B cell (primary cell): ENCODE measurements around the gene CLDN8. TPM values are rescaled to one million over a fixed set of nuclear protein-coding genes. Genes with fewer than 3 reads are reported as not detected.

Source experiments
- ATAC-seq: fragments of 200-7000 bp; cut with Tn5 transposase; one replicate; pipeline ENCODE4 v1.10.0; 2021; ENCODE audit warnings: low read depth, mild to moderate bottlenecking, moderate number of reproducible peaks, moderate library complexity
- CTCF ChIA-PET: fragments of 350-600 bp; sonication (Branson Sonifier 250); formaldehyde crosslinking; loops from one replicate; lab custom pipeline; 2021; ENCODE audit warnings: antibody characterized with exemption, inconsistent platforms; lab: Charles Lee
- POLR2A ChIA-PET: fragments of 350-600 bp; sonication (Branson Sonifier 250); formaldehyde crosslinking; loops from one replicate; lab custom pipeline; 2021; ENCODE audit warnings: antibody characterized with exemption; lab: Charles Lee
- DNase-seq: peaks from one replicate; pipeline ENCODE4 v3.0.0; 2013
- H2AFZ ChIP-seq: 2 replicates; pipeline ENCODE4 v1.6.1; 2012; ENCODE audit warnings: mild to moderate bottlenecking, low read depth, low read length; ENCODE audit not compliant: insufficient read depth, poor library complexity, severe bottlenecking
- H3K27ac ChIP-seq, 2 donors: 1 replicate in 1 of 2; 2 replicates in 1 of 2; pipeline ENCODE4 v1.5.1; 2012 to 2013; ENCODE audit warnings: low read length in 2 of 2, mild to moderate bottlenecking in 2 of 2, moderate library complexity in 1 of 2
- H3K27me3 ChIP-seq, 4 experiments: fragments of 200-600 bp in 1 of 4; sonication (generic) in 1 of 4; replicated peaks in 1 of 4; 1 replicate in 2 of 4; 2 replicates in 2 of 4; pipeline versions ENCODE4 v1.6.1 to v1.7.0; 2013 to 2016; ENCODE audit warnings: low read length in 3 of 4, mild to moderate bottlenecking in 2 of 4, mixed read lengths in 1 of 4, moderate library complexity in 1 of 4; ENCODE audit not compliant: insufficient read depth in 4 of 4, control insufficient read depth in 3 of 4; ENCODE audit errors: control extremely low read depth in 1 of 4
- H3K36me3 ChIP-seq, 2 experiments: replicated peaks in 1 of 2; 1 replicate in 1 of 2; 2 replicates in 1 of 2; pipeline versions ENCODE4 v1.6.1 to v1.7.1; 2013; ENCODE audit warnings: low read length in 1 of 2; ENCODE audit not compliant: insufficient read depth in 2 of 2, control insufficient read depth in 1 of 2; ENCODE audit errors: control extremely low read depth in 1 of 2, extremely low read depth in 1 of 2
- H3K4me1 ChIP-seq, 2 donors: fragments of 200-600 bp in 1 of 2; sonication (generic) in 1 of 2; 1 replicate in 1 of 2; 2 replicates in 1 of 2; pipeline versions ENCODE4 v1.5.1 to v1.6.1; 2013 to 2017; ENCODE audit warnings: low read length in 2 of 2; ENCODE audit not compliant: control insufficient read depth in 2 of 2, insufficient read depth in 2 of 2
- H3K4me2 ChIP-seq: replicated peaks from 2 replicates; pipeline ENCODE3; 2012; ENCODE audit warnings: mild to moderate bottlenecking, low read depth, low read length; ENCODE audit not compliant: poor library complexity, severe bottlenecking
- H3K4me3 ChIP-seq, 5 experiments: fragments of 200-600 bp in 1 of 5; sonication (generic) in 1 of 5; 1 replicate in 3 of 5; 2 replicates in 2 of 5; pipeline versions ENCODE4 v1.5.1 to v1.7.0; 2011 to 2016; ENCODE audit warnings: low read length in 4 of 5, mild to moderate bottlenecking in 4 of 5, low read depth in 2 of 5, control low read depth in 1 of 5, moderate library complexity in 1 of 5; ENCODE audit not compliant: insufficient read depth in 1 of 5; ENCODE audit errors: control extremely low read depth in 1 of 5, extremely low read depth in 1 of 5
- H3K79me2 ChIP-seq: fragments of 200-600 bp; sonication (generic); one replicate; pipeline ENCODE4 v1.6.0; 2016; ENCODE audit warnings: low read length; ENCODE audit not compliant: control insufficient read depth, insufficient read depth
- H3K9ac ChIP-seq: fragments of 200-600 bp; sonication (generic); 2 replicates; pipeline ENCODE4 v1.6.1; 2017; ENCODE audit warnings: mild to moderate bottlenecking, low read length, moderate library complexity
- H3K9me3 ChIP-seq, 3 donors: one replicate each; pipeline versions ENCODE4 v1.6.1 to v1.7.1; 2013; ENCODE audit warnings: low read length in 2 of 3; ENCODE audit not compliant: control insufficient read depth in 2 of 3, insufficient read depth in 1 of 3; ENCODE audit errors: control extremely low read depth in 1 of 3
- H4K20me1 ChIP-seq: 2 replicates; pipeline ENCODE4 v1.6.0; 2012; ENCODE audit warnings: mild to moderate bottlenecking, low read length; ENCODE audit not compliant: insufficient read depth, control insufficient read depth, poor library complexity, severe bottlenecking
- H3K27ac Mint-ChIP-seq: one replicate; pipeline ENCODE4 v1.8.0; 2021; ENCODE audit warnings: mixed read lengths
- H3K27me3 Mint-ChIP-seq: one replicate; pipeline ENCODE4 v1.8.0; 2021; ENCODE audit warnings: mixed read lengths
- H3K4me1 Mint-ChIP-seq: one replicate; pipeline ENCODE4 v1.8.0; 2021; ENCODE audit warnings: mixed read lengths
- H3K4me3 Mint-ChIP-seq: one replicate; pipeline ENCODE4 v1.8.0; 2021; ENCODE audit warnings: mixed read lengths
- H3K9me3 Mint-ChIP-seq: one replicate; pipeline ENCODE4 v1.8.0; 2022; ENCODE audit warnings: mixed read lengths; ENCODE audit not compliant: insufficient read depth
- EZH2 ChIP-seq: IDR thresholded peaks from 2 replicates; pipeline ENCODE4 v1.6.1; 2012; ENCODE audit warnings: borderline replicate concordance, low read depth, mild to moderate bottlenecking, moderate library complexity, low read length; ENCODE audit not compliant: insufficient read depth, poor library complexity, severe bottlenecking
- WGBS: methylation state at CpG from one replicate; pipeline ENCODE4 v1.1.5; 2013; ENCODE audit warnings: missing lambda C conversion rate; ENCODE audit not compliant: insufficient coverage; 5-methylcytosine and 5-hydroxymethylcytosine counted together
- intact Hi-C: fragments of 100-400 bp; cut with micrococcal nuclease; formaldehyde crosslinking; loops from one replicate; pipeline ENCODE4 v1.10.0; 2022
- polyA plus RNA-seq: library from polyadenylated mRNA; depleted of rRNA; stranded (reverse); fragments of >200 nt; gene quantifications from 2 replicates; pipeline ENCODE4 v1.2.3, GENCODE V29; 2012
- total RNA-seq, 2 donors: library from RNA; stranded (reverse); fragments of 120-200 nt in 1 of 2; gene quantifications; 1 replicate in 1 of 2; 2 replicates in 1 of 2; pipeline versions ENCODE4 v1.2.3 to v1.2.4, GENCODE V29; 2013 to 2022
- TF ChIP-seq, protein P1 (sequence below): fragments of 200-600 bp; IDR thresholded peaks from one replicate; pipeline ENCODE4 v1.8.0; 2022; ENCODE audit warnings: antibody characterized with exemption, mild to moderate bottlenecking

CLDN8 gene
- total and polyA plus RNA-seq, 2 donors (not counting 1 experiment from before 2014, with no cell fraction given), result not detected

- Histone ChIP-seq H3K79me2 (no peaks in the 10 kb centered on the region), H3K4me2 (no peak overlapping the region), H3K27me3 (no peaks in the 10 kb centered on the region), H4K20me1 (no peaks in the 10 kb centered on the region), H3K4me1 (no peaks in the 10 kb centered on the region), H3K36me3 (no peaks in the 10 kb centered on the region), H3K27ac (no peak overlapping the region), H2AFZ (no peak overlapping the region), H3K4me3 (no peak overlapping the region), H3K9me3 (no peaks in the 10 kb centered on the region), H3K9ac (no peak overlapping the region)
- intact Hi-C loops, result no loop called here
- Mint-ChIP-seq H3K9me3 (no peaks in the 10 kb centered on the region), H3K27ac (no peak overlapping the region), H3K4me1 (no peaks in the 10 kb centered on the region), H3K4me3 (no peak overlapping the region), H3K27me3 (no peaks in the 10 kb centered on the region)
- no peak for DNase-seq
- CTCF ChIA-PET, result no interaction called here
- no peak for TF ChIP-seq EZH2
- TF ChIP-seq, protein P1, sequence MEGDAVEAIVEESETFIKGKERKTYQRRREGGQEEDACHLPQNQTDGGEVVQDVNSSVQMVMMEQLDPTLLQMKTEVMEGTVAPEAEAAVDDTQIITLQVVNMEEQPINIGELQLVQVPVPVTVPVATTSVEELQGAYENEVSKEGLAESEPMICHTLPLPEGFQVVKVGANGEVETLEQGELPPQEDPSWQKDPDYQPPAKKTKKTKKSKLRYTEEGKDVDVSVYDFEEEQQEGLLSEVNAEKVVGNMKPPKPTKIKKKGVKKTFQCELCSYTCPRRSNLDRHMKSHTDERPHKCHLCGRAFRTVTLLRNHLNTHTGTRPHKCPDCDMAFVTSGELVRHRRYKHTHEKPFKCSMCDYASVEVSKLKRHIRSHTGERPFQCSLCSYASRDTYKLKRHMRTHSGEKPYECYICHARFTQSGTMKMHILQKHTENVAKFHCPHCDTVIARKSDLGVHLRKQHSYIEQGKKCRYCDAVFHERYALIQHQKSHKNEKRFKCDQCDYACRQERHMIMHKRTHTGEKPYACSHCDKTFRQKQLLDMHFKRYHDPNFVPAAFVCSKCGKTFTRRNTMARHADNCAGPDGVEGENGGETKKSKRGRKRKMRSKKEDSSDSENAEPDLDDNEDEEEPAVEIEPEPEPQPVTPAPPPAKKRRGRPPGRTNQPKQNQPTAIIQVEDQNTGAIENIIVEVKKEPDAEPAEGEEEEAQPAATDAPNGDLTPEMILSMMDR, result no peak
- no peak for ATAC-seq
- 100% methylated on average over 1 of the region's 2 CpGs for WGBS
- POLR2A ChIA-PET, result no interaction called here
These were observed 29.7 kb downstream of the CLDN8 start for GRCh38 chr21:30186242-30186641.

GRCh38 chr21:30168086-30168485 is 47.8 kb downstream of the CLDN8 start:
- DNase-seq (no peak), ATAC-seq (no peak)
- Histone ChIP-seq H3K36me3 (no peaks in the 10 kb centered on the region), H3K9ac (no peak overlapping the region), H3K27me3 (no peaks in the 10 kb centered on the region), H3K4me2 (no peak overlapping the region), H3K4me3 (no peak overlapping the region), H3K4me1 (no peaks in the 10 kb centered on the region), H4K20me1 (no peaks in the 10 kb centered on the region), H2AFZ (no peak overlapping the region), H3K79me2 (no peaks in the 10 kb centered on the region), H3K27ac (no peak overlapping the region), H3K9me3 (peaks cover 0 to 3% (median 0%) of the 10 kb centered on the region in 3 donors)
- Mint-ChIP-seq H3K27ac (no peak overlapping the region), H3K4me1 (no peaks in the 10 kb centered on the region), H3K27me3 (no peaks in the 10 kb centered on the region), H3K4me3 (no peak overlapping the region), H3K9me3 (peaks cover 6% of the 10 kb centered on the region)
- WGBS, result 100% methylated on average over 2 of the region's 3 CpGs
- intact Hi-C loops, result no loop called here
- TF ChIP-seq, protein P1, result no peak
- TF ChIP-seq EZH2, result no peak
- CTCF ChIA-PET, result no interaction called here
- POLR2A ChIA-PET, result no interaction called here
